ENCODE measurements around the gene CHD5. TPM values are rescaled to one million over a fixed set of nuclear protein-coding genes. Genes with fewer than 3 reads are reported as not detected.

CHD5 gene
- total RNA-seq, 2 experiments from 2014 or later, result 0.27 to 0.45 TPM

GRCh38 chr1:6131561-6131960, 48.6 kb downstream of the CHD5 start:
- Mint-ChIP-seq H3K27me3 (ENCODE audit: low read depth) (no peaks in the 10 kb centered on the region), H3K4me3 (no peak overlapping the region), H3K27ac (no peak overlapping the region), H3K4me1 (ENCODE audit: low read depth) (peaks cover 3% of the 10 kb centered on the region), H3K9me3 (peaks cover 8% of the 10 kb centered on the region), H3K36me3 (ENCODE audit: low read depth) (no peaks in the 10 kb centered on the region)
- intact Hi-C loops (cut with micrococcal nuclease), result no loop called here
- CTCF ChIA-PET, result no interaction called here
- DNase-seq, result no peak

- Mint-ChIP-seq H3K9me3 (peaks cover 8% of the 10 kb centered on the region), H3K4me3 (no peak overlapping the region), H3K4me1 (ENCODE audit: low read depth) (peaks cover 3% of the 10 kb centered on the region), H3K27me3 (ENCODE audit: low read depth) (no peaks in the 10 kb centered on the region), H3K36me3 (ENCODE audit: low read depth) (no peaks in the 10 kb centered on the region), H3K27ac (no peak overlapping the region)
- intact Hi-C loops (cut with micrococcal nuclease), result no loop called here
- DNase-seq, result no peak
- CTCF ChIA-PET, result no interaction called here
Measured at GRCh38 chr1:6130596-6130995, 49.5 kb downstream of the CHD5 start.

GRCh38 chr1:6130036-6130435, 50.1 kb downstream of the CHD5 start:
- Mint-ChIP-seq H3K27ac (no peak overlapping the region), H3K9me3 (peaks cover 8% of the 10 kb centered on the region), H3K36me3 (ENCODE audit: low read depth) (no peaks in the 10 kb centered on the region), H3K4me3 (no peak overlapping the region), H3K27me3 (ENCODE audit: low read depth) (no peaks in the 10 kb centered on the region), H3K4me1 (ENCODE audit: low read depth) (peaks cover 3% of the 10 kb centered on the region)
- CTCF ChIA-PET, result no interaction called here
- no peak for DNase-seq
- intact Hi-C loops (cut with micrococcal nuclease), result no loop called here

GRCh38 chr1:6129313-6129712, 50.8 kb downstream of the CHD5 start:
- CTCF ChIA-PET, result no interaction called here
- Mint-ChIP-seq H3K4me3 (no peak overlapping the region), H3K4me1 (ENCODE audit: low read depth) (peaks cover 3% of the 10 kb centered on the region), H3K27me3 (ENCODE audit: low read depth) (no peaks in the 10 kb centered on the region), H3K36me3 (ENCODE audit: low read depth) (no peaks in the 10 kb centered on the region), H3K27ac (no peak overlapping the region), H3K9me3 (peaks cover 8% of the 10 kb centered on the region)
- DNase-seq, result no peak
- intact Hi-C loops (cut with micrococcal nuclease), result no loop called here

- Mint-ChIP-seq H3K36me3 (ENCODE audit: low read depth) (no peaks in the 10 kb centered on the region), H3K27me3 (ENCODE audit: low read depth) (no peaks in the 10 kb centered on the region), H3K4me1 (ENCODE audit: low read depth) (peaks cover 3% of the 10 kb centered on the region), H3K9me3 (peaks cover 8% of the 10 kb centered on the region), H3K4me3 (no peak overlapping the region), H3K27ac (no peak overlapping the region)
- CTCF ChIA-PET, result no interaction called here
- intact Hi-C loops (cut with micrococcal nuclease), result no loop called here
- no peak for DNase-seq
Measured at GRCh38 chr1:6128276-6129081, 51.6 kb downstream of the CHD5 start.

- no peak overlapping the region for H3K4me3 Mint-ChIP-seq
- H3K4me1 Mint-ChIP-seq (ENCODE audit: low read depth), result peaks cover 3% of the 10 kb centered on the region
- no peak overlapping the region for H3K27ac Mint-ChIP-seq
- peak; percentile 75 for DNase-seq
- H3K9me3 Mint-ChIP-seq, result peaks cover 8% of the 10 kb centered on the region
- intact Hi-C loops (cut with micrococcal nuclease), result no loop called here
- no peaks in the 10 kb centered on the region for H3K27me3 Mint-ChIP-seq (ENCODE audit: low read depth)
- CTCF ChIA-PET, result interaction anchor here (0.8 kb wide), 1 partner anchor 11 kb away, joined by 3 read pairs; no protein-coding TSS in a partner anchor
- no peaks in the 10 kb centered on the region for H3K36me3 Mint-ChIP-seq (ENCODE audit: low read depth)
Measured at GRCh38 chr1:6127587-6128163, 52.4 kb downstream of the CHD5 start.

- H3K27me3 Mint-ChIP-seq (ENCODE audit: low read depth), result no peaks in the 10 kb centered on the region
- H3K9me3 Mint-ChIP-seq, result no peaks in the 10 kb centered on the region
- H3K4me3 Mint-ChIP-seq, result no peak overlapping the region
- H3K36me3 Mint-ChIP-seq (ENCODE audit: low read depth), result no peaks in the 10 kb centered on the region
- intact Hi-C loops (cut with micrococcal nuclease), result no loop called here
- no peak for DNase-seq
- CTCF ChIA-PET, result no interaction called here
- H3K27ac Mint-ChIP-seq, result no peak overlapping the region
- peaks cover 3% of the 10 kb centered on the region for H3K4me1 Mint-ChIP-seq (ENCODE audit: low read depth)
Measured at GRCh38 chr1:6126521-6127067, 53.5 kb downstream of the CHD5 start.

- no peak for DNase-seq
- H3K36me3 Mint-ChIP-seq (ENCODE audit: low read depth), result no peaks in the 10 kb centered on the region
- intact Hi-C loops (cut with micrococcal nuclease), result no loop called here
- H3K9me3 Mint-ChIP-seq, result no peaks in the 10 kb centered on the region
- peaks cover 3% of the 10 kb centered on the region for H3K4me1 Mint-ChIP-seq (ENCODE audit: low read depth)
- H3K27ac Mint-ChIP-seq, result no peak overlapping the region
- H3K4me3 Mint-ChIP-seq, result no peak overlapping the region
- H3K27me3 Mint-ChIP-seq (ENCODE audit: low read depth), result no peaks in the 10 kb centered on the region
- CTCF ChIA-PET, result interaction anchor here (0.6 kb wide), 1 partner anchor 44 kb away, joined by 3 read pairs; no protein-coding TSS in a partner anchor
Measured at GRCh38 chr1:6126028-6126427, 54.1 kb downstream of the CHD5 start.

GRCh38 chr1:6125366-6125765, 54.8 kb downstream of the CHD5 start:
- intact Hi-C loops (cut with micrococcal nuclease), result no loop called here
- Mint-ChIP-seq H3K9me3 (no peaks in the 10 kb centered on the region), H3K27ac (no peak overlapping the region), H3K4me3 (no peak overlapping the region), H3K27me3 (ENCODE audit: low read depth) (no peaks in the 10 kb centered on the region), H3K36me3 (ENCODE audit: low read depth) (no peaks in the 10 kb centered on the region), H3K4me1 (ENCODE audit: low read depth) (peaks cover 3% of the 10 kb centered on the region)
- CTCF ChIA-PET, result interaction anchor here (0.6 kb wide), 1 partner anchor 43 kb away, joined by 3 read pairs; no protein-coding TSS in a partner anchor
- no peak for DNase-seq

- H3K9me3 Mint-ChIP-seq, result no peaks in the 10 kb centered on the region
- no peak overlapping the region for H3K4me3 Mint-ChIP-seq
Measured at GRCh38 chr1:6124746-6125365, 55.3 kb downstream of the CHD5 start.

GRCh38 chr1:6124341-6124740, 55.8 kb downstream of the CHD5 start:
- H3K4me1 Mint-ChIP-seq (ENCODE audit: low read depth), result peaks cover 3% of the 10 kb centered on the region
- H3K9me3 Mint-ChIP-seq, result no peaks in the 10 kb centered on the region
- H3K4me3 Mint-ChIP-seq, result no peak overlapping the region
- no peak for DNase-seq
- no peaks in the 10 kb centered on the region for H3K36me3 Mint-ChIP-seq (ENCODE audit: low read depth)
- intact Hi-C loops (cut with micrococcal nuclease), result no loop called here
- H3K27ac Mint-ChIP-seq, result no peak overlapping the region
- CTCF ChIA-PET, result no interaction called here
- H3K27me3 Mint-ChIP-seq (ENCODE audit: low read depth), result no peaks in the 10 kb centered on the region

More at GRCh38 chr1:6124746-6125365, 55.3 kb downstream of the CHD5 start:
- no peak overlapping the region for H3K27ac Mint-ChIP-seq
- no peaks in the 10 kb centered on the region for H3K36me3 Mint-ChIP-seq (ENCODE audit: low read depth)
- intact Hi-C loops (cut with micrococcal nuclease), result no loop called here
- no peak for DNase-seq
- peaks cover 3% of the 10 kb centered on the region for H3K4me1 Mint-ChIP-seq (ENCODE audit: low read depth)
- no peaks in the 10 kb centered on the region for H3K27me3 Mint-ChIP-seq (ENCODE audit: low read depth)
- CTCF ChIA-PET, result no interaction called here

GRCh38 chr1:6123816-6124215, 56.3 kb downstream of the CHD5 start:
- Mint-ChIP-seq H3K9me3 (no peaks in the 10 kb centered on the region), H3K36me3 (ENCODE audit: low read depth) (no peaks in the 10 kb centered on the region), H3K27ac (no peak overlapping the region), H3K27me3 (ENCODE audit: low read depth) (no peaks in the 10 kb centered on the region), H3K4me3 (no peak overlapping the region), H3K4me1 (ENCODE audit: low read depth) (peaks cover 3% of the 10 kb centered on the region)
- intact Hi-C loops (cut with micrococcal nuclease), result no loop called here
- CTCF ChIA-PET, result no interaction called here
- DNase-seq, result no peak

Data from activated naive CD4-positive, alpha-beta T cell treated with anti-CD3 and anti-CD28 coated beads for 36 hours (primary cell).